Astrocyte (in vitro differentiated cells and primary cell): Measurements from ENCODE around the gene LRRC40. TPM values are rescaled to one million over a fixed set of nuclear protein-coding genes. Genes with fewer than 3 reads are reported as not detected.

ENCODE experiments used
- DNase-seq: peaks from one replicate; pipeline ENCODE4 v3.0.0-alpha.2; 2010; ENCODE audit warnings: low read depth
- FAIRE-seq: peaks from 2 replicates; lab custom pipeline; 2011; peaks lifted over from hg19 to GRCh38; lab: Jason Lieb, UNC
- H2AFZ ChIP-seq: 2 replicates; pipeline ENCODE4 v1.6.0; 2012; ENCODE audit warnings: low read depth, low read length, inconsistent platforms
- H3K27ac ChIP-seq: 2 replicates; pipeline ENCODE4 v1.5.1; 2011; ENCODE audit warnings: low read depth, low read length, inconsistent platforms
- H3K27me3 ChIP-seq: 2 replicates; pipeline ENCODE4 v1.6.0; 2011; ENCODE audit warnings: low read length, inconsistent platforms; ENCODE audit not compliant: insufficient read depth
- H3K36me3 ChIP-seq: 2 replicates; pipeline ENCODE4 v1.5.1; 2011; ENCODE audit warnings: low read length, inconsistent platforms; ENCODE audit not compliant: insufficient read depth
- H3K4me1 ChIP-seq: 2 replicates; pipeline ENCODE4 v1.5.1; 2011; ENCODE audit warnings: low read length, inconsistent platforms; ENCODE audit not compliant: insufficient read depth
- H3K4me2 ChIP-seq: 2 replicates; pipeline ENCODE4 v1.6.0; 2012; ENCODE audit warnings: low read length, inconsistent platforms
- H3K4me3 ChIP-seq: 2 replicates; pipeline ENCODE4 v1.5.1; 2011; ENCODE audit warnings: low read depth, mild to moderate bottlenecking, low read length, inconsistent platforms; ENCODE audit not compliant: insufficient read depth
- H3K79me2 ChIP-seq: 2 replicates; pipeline ENCODE4 v1.6.0; 2012; ENCODE audit warnings: mild to moderate bottlenecking, low read length, inconsistent platforms; ENCODE audit not compliant: insufficient read depth
- H3K9ac ChIP-seq: 2 replicates; pipeline ENCODE4 v1.6.0; 2012; ENCODE audit warnings: mild to moderate bottlenecking, low read length, inconsistent platforms
- H3K9me3 ChIP-seq: 2 replicates; pipeline ENCODE4 v1.5.1; 2012; ENCODE audit warnings: low read depth, mild to moderate bottlenecking, low read length, inconsistent platforms; ENCODE audit not compliant: insufficient read depth
- H4K20me1 ChIP-seq: 2 replicates; pipeline ENCODE4 v1.6.0; 2012; ENCODE audit warnings: low read length, inconsistent platforms; ENCODE audit not compliant: insufficient read depth
- H3K27ac Mint-ChIP-seq: one replicate; pipeline ENCODE4 v1.8.0; 2021; ENCODE audit warnings: mild to moderate bottlenecking, mixed read lengths; ENCODE audit not compliant: unreplicated experiment
- H3K27me3 Mint-ChIP-seq: one replicate; pipeline ENCODE4 v1.8.0; 2021; ENCODE audit warnings: low read depth, mixed read lengths; ENCODE audit not compliant: unreplicated experiment
- H3K36me3 Mint-ChIP-seq: one replicate; pipeline ENCODE4 v1.8.0; 2021; ENCODE audit warnings: low read depth, mixed read lengths; ENCODE audit not compliant: unreplicated experiment
- H3K4me1 Mint-ChIP-seq: one replicate; pipeline ENCODE4 v1.8.0; 2021; ENCODE audit warnings: low read depth, mixed read lengths; ENCODE audit not compliant: unreplicated experiment
- H3K4me3 Mint-ChIP-seq: one replicate; pipeline ENCODE4 v1.8.0; 2021; ENCODE audit warnings: mild to moderate bottlenecking, moderate library complexity, mixed read lengths; ENCODE audit not compliant: unreplicated experiment
- H3K9me3 Mint-ChIP-seq: one replicate; pipeline ENCODE4 v1.8.0; 2021; ENCODE audit warnings: mild to moderate bottlenecking, mixed read lengths; ENCODE audit not compliant: unreplicated experiment
- EZH2 ChIP-seq: IDR thresholded peaks from 2 replicates; pipeline ENCODE4 v1.6.1; 2012; ENCODE audit warnings: mild to moderate bottlenecking, low read length, inconsistent platforms; ENCODE audit not compliant: insufficient read depth
- total RNA-seq: library from RNA; stranded (reverse); gene quantifications from 2 replicates; pipeline ENCODE4 v1.2.1, GENCODE V29; 2021
- TF ChIP-seq, protein P1 (sequence below): IDR thresholded peaks from 2 replicates; pipeline ENCODE4 v1.5.1; 2011; ENCODE audit warnings: low read depth, mild to moderate bottlenecking, inconsistent platforms, low read length, moderate library complexity; ENCODE audit not compliant: insufficient read depth

The LRRC40 gene
- total RNA-seq, 1 donor from 2014 or later = 20.2 TPM

DNA sequence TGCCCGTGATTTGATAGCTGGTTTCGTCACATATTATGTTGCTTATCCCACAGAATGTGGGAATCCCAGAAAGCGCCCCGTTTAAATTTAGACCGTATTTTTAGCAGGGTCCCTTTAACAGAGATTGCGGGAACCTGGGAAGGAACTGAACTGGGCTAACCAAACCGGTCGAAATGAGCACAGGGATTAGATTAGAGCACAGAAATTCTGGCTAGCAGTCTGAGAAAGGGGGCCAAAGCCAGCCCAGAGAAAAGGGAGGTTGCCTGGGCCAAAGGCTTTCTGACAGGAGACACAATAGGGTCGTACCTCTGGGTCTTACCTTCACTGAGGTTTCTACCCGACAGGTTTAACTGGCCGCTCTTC lies 327 bp downstream of the LRRC40 start:
- peak overlapping the region; percentile 98 for H3K27ac ChIP-seq
- H3K36me3 ChIP-seq = peaks cover 11% of the 10 kb centered on the region
- peak overlapping the region; percentile 96 for H2AFZ ChIP-seq
- peak overlapping the region; percentile 98 for H3K4me3 ChIP-seq
- peaks cover 3% of the 10 kb centered on the region for H3K36me3 Mint-ChIP-seq
- no peaks in the 10 kb centered on the region for H3K27me3 Mint-ChIP-seq
- no peaks in the 10 kb centered on the region for H3K9me3 ChIP-seq
- TF ChIP-seq, protein P1, sequence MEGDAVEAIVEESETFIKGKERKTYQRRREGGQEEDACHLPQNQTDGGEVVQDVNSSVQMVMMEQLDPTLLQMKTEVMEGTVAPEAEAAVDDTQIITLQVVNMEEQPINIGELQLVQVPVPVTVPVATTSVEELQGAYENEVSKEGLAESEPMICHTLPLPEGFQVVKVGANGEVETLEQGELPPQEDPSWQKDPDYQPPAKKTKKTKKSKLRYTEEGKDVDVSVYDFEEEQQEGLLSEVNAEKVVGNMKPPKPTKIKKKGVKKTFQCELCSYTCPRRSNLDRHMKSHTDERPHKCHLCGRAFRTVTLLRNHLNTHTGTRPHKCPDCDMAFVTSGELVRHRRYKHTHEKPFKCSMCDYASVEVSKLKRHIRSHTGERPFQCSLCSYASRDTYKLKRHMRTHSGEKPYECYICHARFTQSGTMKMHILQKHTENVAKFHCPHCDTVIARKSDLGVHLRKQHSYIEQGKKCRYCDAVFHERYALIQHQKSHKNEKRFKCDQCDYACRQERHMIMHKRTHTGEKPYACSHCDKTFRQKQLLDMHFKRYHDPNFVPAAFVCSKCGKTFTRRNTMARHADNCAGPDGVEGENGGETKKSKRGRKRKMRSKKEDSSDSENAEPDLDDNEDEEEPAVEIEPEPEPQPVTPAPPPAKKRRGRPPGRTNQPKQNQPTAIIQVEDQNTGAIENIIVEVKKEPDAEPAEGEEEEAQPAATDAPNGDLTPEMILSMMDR = no peak
- no peak for TF ChIP-seq EZH2
- DNase-seq (no peak), FAIRE-seq (no peak)
- no peaks in the 10 kb centered on the region for H3K9me3 Mint-ChIP-seq
- H3K27ac Mint-ChIP-seq = peak overlapping the region; percentile 100
- peaks cover 13% of the 10 kb centered on the region for H4K20me1 ChIP-seq
- peak overlapping the region; percentile 98 for H3K9ac ChIP-seq
- no peaks in the 10 kb centered on the region for H3K27me3 ChIP-seq
- peaks cover 5% of the 10 kb centered on the region for H3K4me1 ChIP-seq
- peaks cover 99% of the 10 kb centered on the region for H3K79me2 ChIP-seq
- H3K4me1 Mint-ChIP-seq = peaks cover 15% of the 10 kb centered on the region
- H3K4me2 ChIP-seq = peak overlapping the region; percentile 98
- H3K4me3 Mint-ChIP-seq = peak overlapping the region; percentile 100

DNA sequence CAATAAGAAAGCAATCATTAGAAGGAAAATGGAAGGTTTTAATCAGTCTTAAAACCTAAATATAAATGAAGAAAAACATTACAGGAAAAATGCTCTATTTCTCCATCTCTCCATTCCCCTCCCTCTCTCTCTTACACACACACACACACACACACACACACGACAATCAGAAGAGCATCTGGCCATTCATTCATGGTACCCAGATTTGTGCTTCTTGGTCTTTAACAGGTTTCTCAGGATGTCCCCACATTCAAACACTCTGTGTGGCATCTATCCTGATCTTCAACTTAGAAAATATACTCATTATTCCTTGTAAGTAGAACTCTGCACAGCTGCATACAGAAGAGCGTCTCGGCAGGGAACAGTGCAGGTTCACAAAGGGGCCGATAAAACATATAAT lies 779 bp downstream of the LRRC40 start:
- no peaks in the 10 kb centered on the region for H3K9me3 Mint-ChIP-seq
- no peaks in the 10 kb centered on the region for H3K27me3 Mint-ChIP-seq
- H3K36me3 ChIP-seq = peaks cover 12% of the 10 kb centered on the region
- H3K27ac Mint-ChIP-seq = peak overlapping the region; percentile 100
- peaks cover 3% of the 10 kb centered on the region for H3K36me3 Mint-ChIP-seq
- peak overlapping the region; percentile 96 for H2AFZ ChIP-seq
- peak overlapping the region; percentile 98 for H3K9ac ChIP-seq
- TF ChIP-seq, protein P1 = no peak
- TF ChIP-seq EZH2 = no peak
- H3K4me3 ChIP-seq = peak overlapping the region; percentile 98
- peaks cover 99% of the 10 kb centered on the region for H3K79me2 ChIP-seq
- FAIRE-seq (no peak), DNase-seq (peak; percentile 30)
- no peaks in the 10 kb centered on the region for H3K27me3 ChIP-seq
- H3K4me3 Mint-ChIP-seq = peak overlapping the region; percentile 100
- H3K4me1 ChIP-seq = peaks cover 5% of the 10 kb centered on the region
- H3K9me3 ChIP-seq = no peaks in the 10 kb centered on the region
- peak overlapping the region; percentile 98 for H3K27ac ChIP-seq
- H3K4me1 Mint-ChIP-seq = peaks cover 11% of the 10 kb centered on the region
- H4K20me1 ChIP-seq = peaks cover 8% of the 10 kb centered on the region
- H3K4me2 ChIP-seq = peak overlapping the region; percentile 98

DNA sequence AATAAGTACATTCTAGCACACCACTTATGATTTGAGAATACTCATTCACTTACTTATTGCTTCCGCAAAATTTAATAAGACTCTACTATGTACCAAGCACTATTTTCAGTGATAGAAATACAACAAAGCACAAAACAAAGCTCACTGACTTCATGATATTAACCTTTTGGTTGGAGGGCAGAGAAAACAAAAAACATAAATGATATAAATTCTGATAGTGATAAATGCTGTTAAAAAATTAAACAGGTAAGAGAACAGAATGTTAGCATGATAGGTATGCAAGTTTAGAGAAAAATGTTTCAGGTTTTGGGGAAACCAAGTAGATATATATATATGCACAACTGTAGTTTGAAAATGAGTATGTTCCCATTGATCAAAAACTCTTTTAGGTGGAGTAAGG lies 1.2 kb downstream of the LRRC40 start:
- peaks cover 12% of the 10 kb centered on the region for H3K36me3 ChIP-seq
- TF ChIP-seq, protein P1 = no peak
- TF ChIP-seq EZH2 = no peak
- peak overlapping the region; percentile 98 for H3K4me2 ChIP-seq
- no peaks in the 10 kb centered on the region for H3K27me3 ChIP-seq
- H3K27ac ChIP-seq = no peak overlapping the region
- no peak overlapping the region for H3K27ac Mint-ChIP-seq
- H4K20me1 ChIP-seq = peaks cover 5% of the 10 kb centered on the region
- peaks cover 5% of the 10 kb centered on the region for H3K4me1 ChIP-seq
- no peak for FAIRE-seq
- no peaks in the 10 kb centered on the region for H3K9me3 Mint-ChIP-seq
- peaks cover 99% of the 10 kb centered on the region for H3K79me2 ChIP-seq
- H3K4me3 ChIP-seq = peak overlapping the region; percentile 98
- H3K4me1 Mint-ChIP-seq = peaks cover 9% of the 10 kb centered on the region
- H3K9me3 ChIP-seq = no peaks in the 10 kb centered on the region
- no peak for DNase-seq
- no peak overlapping the region for H2AFZ ChIP-seq
- peak overlapping the region; percentile 100 for H3K4me3 Mint-ChIP-seq
- H3K27me3 Mint-ChIP-seq = no peaks in the 10 kb centered on the region
- peaks cover 3% of the 10 kb centered on the region for H3K36me3 Mint-ChIP-seq
- H3K9ac ChIP-seq = peak overlapping the region; percentile 98
